Skin epidermis (tissue), 12 donors: ENCODE data around the gene ATP2B3.

Experiments used
- H3K27ac ChIP-seq, 21 experiments: fragments of 200-600 bp; sonication (generic) in 11 of 21; one replicate each; pipeline ENCODE4 v1.5.0; 2020; ENCODE audit warnings: mild to moderate bottlenecking in 3 of 21, inconsistent platforms in 2 of 21, moderate library complexity in 2 of 21
- H3K4me3 ChIP-seq, 7 experiments: fragments of 200-600 bp; sonication (generic) in 2 of 7; one replicate each; pipeline ENCODE4 v1.5.0; 2020; ENCODE audit warnings: inconsistent platforms in 2 of 7, mild to moderate bottlenecking in 2 of 7, moderate library complexity in 1 of 7

ATP2B3 gene

DNA sequence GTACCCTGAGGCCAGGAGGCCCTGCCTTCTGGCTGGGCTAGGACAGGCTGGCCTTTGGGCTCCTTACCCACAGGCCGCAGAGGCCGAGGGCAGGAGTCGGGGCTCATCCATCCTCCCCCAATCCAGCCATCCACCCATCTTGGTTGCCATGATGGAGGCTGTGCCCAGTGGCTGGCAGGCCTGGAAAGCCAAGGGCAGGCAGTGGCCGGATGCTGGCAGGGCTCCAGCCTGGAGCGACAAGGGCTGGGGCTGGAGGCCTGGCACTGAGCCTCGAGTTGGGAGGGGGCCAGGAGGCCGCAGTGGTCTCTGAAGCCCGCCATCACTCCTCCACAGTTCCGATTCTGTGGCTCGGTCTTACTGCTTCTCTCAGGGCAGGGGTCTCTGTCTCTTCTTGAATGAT is 31.3 kb upstream of the ATP2B3 start:
- no peak overlapping the region for H3K27ac ChIP-seq
- no peak overlapping the region for H3K4me3 ChIP-seq

GRCh38 chrX:153487590-153488071 is 29.8 kb upstream of the ATP2B3 start:
- peak overlapping the region in 5 of 21 experiments; percentile 14 to 49 (median 43) for H3K27ac ChIP-seq

DNA sequence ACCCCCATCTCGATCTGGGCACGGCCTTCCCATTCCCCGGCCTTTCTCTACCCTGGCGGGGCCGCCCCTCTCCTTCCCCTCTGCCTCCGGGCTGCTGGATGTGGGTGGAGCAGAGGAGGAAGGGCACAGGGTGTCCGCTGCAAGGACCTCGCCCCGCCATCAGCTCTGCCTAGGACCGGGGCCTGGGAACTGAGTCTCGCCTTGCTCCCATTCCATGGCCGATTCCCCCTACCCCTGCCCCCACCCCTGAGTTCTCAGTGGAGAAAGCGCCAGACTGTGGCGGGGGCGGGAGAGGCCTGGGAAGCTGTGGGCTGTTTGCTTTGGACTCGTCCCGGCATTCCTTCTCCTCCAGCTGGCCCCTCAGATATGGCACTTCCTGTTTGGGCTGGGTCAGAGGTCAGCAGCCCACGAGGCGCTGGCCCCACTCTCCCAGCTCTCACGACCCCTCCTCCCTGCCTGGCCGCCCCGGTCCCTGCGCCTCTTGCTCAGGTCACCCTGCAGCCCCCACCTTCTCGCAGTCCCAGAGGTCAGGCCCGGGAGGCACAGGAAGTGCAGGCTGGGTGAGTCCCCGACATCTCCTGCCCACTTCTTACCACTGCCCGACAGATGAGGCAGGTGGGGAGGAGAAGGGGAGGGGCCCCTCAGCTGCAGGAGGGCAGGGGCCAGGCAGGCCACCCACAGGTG is 29.1 kb upstream of the ATP2B3 start:
- Histone ChIP-seq H3K4me3 (no peak overlapping the region), H3K27ac (peak overlapping the region in 7 of 21 experiments; percentile 14 to 49 (median 38))

More at GRCh38 chrX:153487590-153488071, 29.8 kb upstream of the ATP2B3 start:
- no peak overlapping the region for H3K4me3 ChIP-seq

DNA sequence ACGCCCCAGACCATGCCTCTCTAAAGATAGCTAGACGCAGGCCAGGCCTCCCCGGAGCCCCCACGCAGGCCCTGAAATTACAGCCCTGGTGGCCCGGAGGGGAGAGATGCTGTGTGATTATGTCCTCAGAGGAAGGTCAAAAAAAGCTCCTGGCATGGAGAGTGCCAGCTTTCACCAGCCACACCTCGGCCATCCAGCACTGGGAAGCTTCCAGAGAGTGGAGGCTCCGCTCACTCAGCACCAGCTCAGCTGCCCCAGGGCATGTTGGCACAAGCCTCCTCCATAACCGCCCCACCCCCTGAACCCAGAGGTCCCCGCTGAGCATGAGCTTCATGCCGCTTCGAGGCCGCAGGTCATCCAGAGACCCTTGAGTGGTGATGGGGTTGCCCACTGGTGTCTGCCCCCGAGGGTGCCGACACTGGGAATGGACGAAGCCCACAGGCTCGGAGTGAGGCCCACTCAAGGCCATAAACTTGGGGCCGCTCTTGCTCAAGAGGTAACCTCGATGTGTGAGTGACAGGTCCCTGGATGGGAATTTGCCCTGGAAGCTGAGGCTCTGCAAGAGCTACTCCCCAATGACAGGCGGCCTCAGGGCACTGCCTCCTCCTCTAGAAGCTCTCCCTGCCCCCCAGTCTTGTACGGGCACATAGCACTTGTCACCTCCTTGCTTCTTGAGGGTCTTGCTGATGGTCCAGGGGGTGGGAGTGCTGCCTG is 27.1 kb upstream of the ATP2B3 start:
- Histone ChIP-seq H3K4me3 (no peak overlapping the region), H3K27ac (no peak overlapping the region)

DNA sequence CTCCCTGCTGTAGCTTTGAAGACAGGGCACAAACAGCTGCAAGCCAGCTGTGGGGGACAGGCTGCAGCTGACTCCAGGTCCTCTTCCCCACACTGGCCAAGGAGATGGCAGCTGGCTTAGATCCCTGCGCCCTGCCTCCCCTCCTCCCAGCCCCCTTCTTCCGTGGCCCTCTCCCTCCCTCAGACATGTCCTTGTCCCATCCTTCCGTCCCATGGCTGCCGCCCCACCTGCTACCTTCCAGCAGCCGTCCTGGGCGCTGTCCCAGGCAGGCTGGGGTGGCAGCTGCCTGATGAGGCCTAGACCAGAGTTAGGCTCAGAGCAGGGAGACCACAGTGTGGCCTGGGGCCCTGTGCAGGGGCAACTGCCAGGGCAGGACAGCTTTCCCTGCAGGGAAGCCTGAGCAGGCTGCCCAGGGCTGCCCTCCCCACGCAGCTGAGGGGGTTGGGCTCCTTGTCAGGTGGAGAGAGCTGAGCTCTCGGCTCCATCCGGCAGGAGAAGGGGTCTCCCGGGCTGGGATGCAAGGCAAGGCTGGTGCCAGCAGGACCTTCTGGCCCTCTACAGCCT is 26.0 kb upstream of the ATP2B3 start:
- Histone ChIP-seq H3K27ac (no peak overlapping the region), H3K4me3 (no peak overlapping the region)

DNA sequence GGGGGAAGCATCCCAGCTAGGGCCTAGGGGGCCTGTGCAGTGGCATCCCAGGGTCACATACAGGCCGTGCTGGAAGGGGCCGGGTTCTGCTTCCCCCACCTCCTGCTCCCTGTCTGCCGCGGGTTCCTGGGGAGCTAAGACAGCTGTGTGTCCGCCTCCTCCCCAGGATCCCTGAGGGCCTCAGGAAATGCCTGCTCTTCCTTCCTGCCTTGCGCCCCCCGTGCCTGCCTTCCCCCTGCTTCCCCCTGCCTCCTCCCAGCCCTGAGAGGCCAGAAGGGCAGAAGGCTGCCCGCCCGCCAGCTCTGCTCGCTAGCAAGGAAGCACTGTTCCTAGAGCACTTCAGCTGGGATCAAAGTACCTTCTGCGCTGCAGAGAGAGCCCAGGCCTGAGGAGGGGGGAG is 25.5 kb upstream of the ATP2B3 start:
- no peak overlapping the region for H3K27ac ChIP-seq
- no peak overlapping the region for H3K4me3 ChIP-seq

- Histone ChIP-seq H3K27ac (no peak overlapping the region), H3K4me3 (no peak overlapping the region)
Observed at GRCh38 chrX:153492543-153492942, 24.9 kb upstream of the ATP2B3 start.

DNA sequence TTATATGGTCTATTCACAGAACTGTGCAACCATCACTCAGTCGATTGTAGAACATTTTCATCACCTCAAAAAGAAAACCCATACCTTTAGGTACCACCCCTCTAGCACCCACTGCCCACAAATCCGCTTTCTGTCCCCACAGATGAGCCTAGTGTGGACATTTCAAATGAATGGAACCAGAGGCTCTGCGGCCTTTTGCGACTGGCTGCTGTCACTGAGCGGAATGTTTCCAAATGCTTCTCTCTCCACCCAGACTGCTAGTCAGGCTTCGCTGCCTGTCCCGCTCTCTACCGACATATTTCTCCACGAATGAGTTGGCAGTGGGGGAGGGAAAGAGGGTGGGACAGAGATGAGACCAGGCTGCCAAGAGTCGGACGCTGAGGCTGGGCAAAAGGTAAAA is 24.4 kb upstream of the ATP2B3 start:
- no peak overlapping the region for H3K4me3 ChIP-seq
- no peak overlapping the region for H3K27ac ChIP-seq

GRCh38 chrX:153494061-153494460 is 23.4 kb upstream of the ATP2B3 start:
- H3K4me3 ChIP-seq = peak overlapping the region in 1 of 7 experiments; percentile 39
- peak overlapping the region in 8 of 21 experiments; percentile 25 to 83 (median 66) for H3K27ac ChIP-seq

DNA sequence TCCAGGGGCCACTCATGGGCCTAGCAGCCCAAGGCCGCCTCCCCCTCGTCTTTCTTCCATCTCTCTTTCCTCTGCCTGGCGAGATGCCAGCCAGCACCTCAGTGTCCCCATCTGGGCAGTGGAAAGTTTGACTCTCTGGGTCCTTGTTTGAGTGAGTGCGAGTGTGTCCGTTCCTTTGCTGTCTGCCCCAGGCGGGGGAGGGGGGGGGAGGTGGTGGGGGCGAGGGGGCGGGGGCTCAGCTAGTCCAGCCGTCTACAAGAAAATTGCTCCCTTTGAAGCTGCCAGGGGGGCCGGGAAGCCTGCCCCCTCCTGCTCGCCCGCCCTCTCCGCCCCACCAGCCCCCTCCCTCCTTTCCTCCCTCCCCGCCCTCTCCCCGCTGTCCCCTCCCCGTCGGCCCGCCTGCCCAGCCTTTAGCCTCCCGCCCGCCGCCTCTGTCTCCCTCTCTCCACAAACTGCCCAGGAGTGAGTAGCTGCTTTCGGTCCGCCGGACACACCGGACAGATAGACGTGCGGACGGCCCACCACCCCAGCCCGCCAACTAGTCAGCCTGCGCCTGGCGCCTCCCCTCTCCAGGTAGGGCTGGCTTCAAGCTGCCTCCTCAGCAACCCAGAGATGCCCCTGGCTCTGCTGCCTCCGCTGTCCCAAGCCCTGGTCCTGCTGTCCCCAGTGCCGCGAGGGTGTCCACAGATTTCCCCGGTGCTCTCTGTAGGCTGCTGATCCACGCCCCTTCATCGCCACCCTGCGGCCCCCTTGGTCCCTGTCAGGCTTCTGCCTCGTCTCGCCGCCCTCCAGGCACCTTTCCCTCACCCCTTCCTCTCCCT is 22.7 kb upstream of the ATP2B3 start, which contains the start of gene BGN:
Gene BGN (plus strand): TSS at position 440 of the 821 bp plus-strand sequence. CDS start 9,652 bp downstream, outside the sequence.
- H3K4me3 ChIP-seq = peak within 1 kb of the TSS; percentile 14 to 39 (median 28)
- H3K27ac ChIP-seq = peak within 1 kb of the TSS in 17 of 21 experiments; percentile 11 to 83 (median 51)

- H3K4me3 ChIP-seq = peak overlapping the region; percentile 14 to 39 (median 28)
Observed at GRCh38 chrX:153495362-153495751, 22.1 kb upstream of the ATP2B3 start.

DNA sequence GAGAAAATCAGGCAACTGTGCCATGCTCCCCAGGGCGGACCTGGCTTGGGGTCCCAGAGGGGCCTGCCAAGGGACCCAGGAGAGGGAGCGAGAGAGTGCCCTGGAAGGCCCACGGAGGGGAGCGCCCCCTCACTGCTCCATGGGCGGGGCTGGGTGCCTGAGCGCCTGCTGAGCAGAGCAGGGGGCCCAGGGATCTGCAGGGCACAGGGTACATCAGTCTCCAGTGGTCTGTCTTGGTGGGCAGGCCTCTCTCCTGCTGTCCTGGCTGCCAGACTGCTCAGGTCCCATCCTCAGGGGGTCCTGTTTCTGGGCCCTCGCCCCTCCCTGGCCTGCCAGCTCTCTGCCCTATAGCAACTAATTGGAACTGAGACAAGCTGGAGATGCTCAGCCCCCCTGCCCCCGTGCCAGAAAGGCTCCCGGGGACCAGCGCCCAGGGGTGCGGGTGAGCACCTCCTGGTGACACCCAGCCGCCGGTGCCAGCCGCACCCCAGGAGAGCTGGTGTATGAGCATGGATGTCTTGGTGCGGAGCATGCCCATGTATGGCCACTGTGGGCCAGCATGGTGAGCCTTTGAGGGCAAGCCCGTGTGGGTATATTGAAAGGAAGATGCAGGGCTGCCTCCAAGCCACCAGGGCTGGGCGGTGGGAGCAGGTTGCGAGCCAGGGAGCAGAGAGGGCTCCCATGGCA is 21.4 kb upstream of the ATP2B3 start:
- peak overlapping the region in 7 of 21 experiments; percentile 6 to 83 (median 72) for H3K27ac ChIP-seq
- H3K4me3 ChIP-seq = peak overlapping the region; percentile 14 to 39 (median 28)

More at GRCh38 chrX:153495362-153495751, 22.1 kb upstream of the ATP2B3 start:
- peak overlapping the region in 17 of 21 experiments; percentile 11 to 83 (median 51) for H3K27ac ChIP-seq

- peak overlapping the region in 4 of 7 experiments; percentile 19 to 39 (median 30) for H3K4me3 ChIP-seq
Observed at GRCh38 chrX:153496590-153496959, 20.9 kb upstream of the ATP2B3 start.

GRCh38 chrX:153498453-153498852 is 19.0 kb upstream of the ATP2B3 start:
- peak overlapping the region in 2 of 21 experiments; percentile 37 to 69 for H3K27ac ChIP-seq
- no peak overlapping the region for H3K4me3 ChIP-seq

More at GRCh38 chrX:153496590-153496959, 20.9 kb upstream of the ATP2B3 start:
- H3K27ac ChIP-seq = peak overlapping the region in 5 of 21 experiments; percentile 6 to 83 (median 17)

DNA sequence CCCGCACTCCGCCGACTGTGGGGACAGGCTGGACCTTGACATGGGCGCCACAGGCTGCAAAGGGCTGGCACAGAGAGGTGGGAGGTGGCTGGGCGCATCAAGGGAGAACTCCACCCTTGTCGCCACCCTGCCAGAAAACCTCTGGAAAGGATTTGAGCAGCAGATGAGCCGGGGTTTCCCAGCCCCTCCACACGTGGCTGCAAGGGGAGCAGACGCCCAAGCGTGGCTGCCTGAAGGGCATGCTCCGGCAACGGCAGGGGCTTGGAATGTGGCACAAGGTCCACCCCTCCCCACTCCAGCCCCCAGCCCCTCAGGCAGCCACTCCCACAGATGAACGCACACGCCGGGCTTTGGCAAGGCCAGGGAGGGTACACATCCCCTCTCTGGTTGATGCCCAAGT is 18.1 kb upstream of the ATP2B3 start:
- Histone ChIP-seq H3K27ac (peak overlapping the region in 3 of 21 experiments; percentile 20 to 69 (median 43)), H3K4me3 (no peak overlapping the region)

DNA sequence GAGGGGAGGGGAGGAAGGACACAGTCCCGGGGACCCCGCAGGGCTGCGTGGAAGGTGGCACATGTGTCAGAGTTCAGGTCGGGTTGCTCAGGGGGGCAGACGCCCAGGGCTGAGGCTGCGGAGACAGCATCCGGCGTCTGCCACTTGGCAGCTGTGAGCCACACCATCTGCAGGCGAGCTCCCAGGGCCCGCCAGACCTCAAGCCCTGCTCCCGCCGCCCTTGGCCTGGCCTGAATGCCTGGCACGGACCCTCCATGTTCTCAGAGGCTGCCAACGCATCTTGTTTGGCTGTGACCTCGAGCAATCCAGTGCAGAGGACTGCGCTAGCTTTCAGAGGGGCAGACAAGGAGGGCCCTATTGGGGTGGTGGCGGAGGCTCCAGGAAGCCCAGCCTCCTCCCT is 17.6 kb upstream of the ATP2B3 start:
- peak overlapping the region in 3 of 21 experiments; percentile 20 to 69 (median 43) for H3K27ac ChIP-seq
- H3K4me3 ChIP-seq = no peak overlapping the region

GRCh38 chrX:153500676-153501280 is 16.7 kb upstream of the ATP2B3 start:
- Histone ChIP-seq H3K27ac (peak overlapping the region in 1 of 21 experiments; percentile 88), H3K4me3 (no peak overlapping the region)

- Histone ChIP-seq H3K4me3 (no peak overlapping the region), H3K27ac (peak overlapping the region in 8 of 21 experiments; percentile 2 to 88 (median 34))
Observed at GRCh38 chrX:153501530-153501929, 15.9 kb upstream of the ATP2B3 start.
